ENCODE data around the gene GALNS. TPM values are rescaled to one million over a fixed set of nuclear protein-coding genes. Genes with fewer than 3 reads are reported as not detected.
"Not testable (repeated sequence)": the region's sequence is repeated elsewhere in the genome, so short reads cannot be mapped to it uniquely, and the experiment has no call there.

The GALNS gene
- polyA plus RNA-seq, 4 donors = 18.5 to 28.2 (median 25.7) TPM

GRCh38 chr16:88840600-88841215 is 16.0 kb downstream of the GALNS start:
- DNase-seq (ENCODE audit: low read depth in 4 of 4, low spot score in 2 of 4) = no peak

GRCh38 chr16:88839745-88840599 is 16.8 kb downstream of the GALNS start:
- no peak for DNase-seq (ENCODE audit: low read depth in 4 of 4, low spot score in 2 of 4)

GRCh38 chr16:88839026-88839529 is 17.7 kb downstream of the GALNS start:
- DNase-seq (ENCODE audit: low read depth in 4 of 4, low spot score in 2 of 4) = no peak

GRCh38 chr16:88838566-88838965 is 18.2 kb downstream of the GALNS start:
- DNase-seq (ENCODE audit: low read depth in 4 of 4, low spot score in 2 of 4) = no peak

- no peak for DNase-seq (ENCODE audit: low read depth in 4 of 4, low spot score in 2 of 4)
These were observed 18.9 kb downstream of the GALNS start for GRCh38 chr16:88837806-88838205.

- no peak for DNase-seq (ENCODE audit: low read depth in 4 of 4, low spot score in 2 of 4)
These were observed 20.0 kb downstream of the GALNS start for GRCh38 chr16:88836791-88837190.

GRCh38 chr16:88835818-88836217 is 20.9 kb downstream of the GALNS start:
- no peak for DNase-seq (ENCODE audit: low read depth in 4 of 4, low spot score in 2 of 4)

- DNase-seq (ENCODE audit: low read depth in 4 of 4, low spot score in 2 of 4) = no peak
These were observed 21.4 kb downstream of the GALNS start for GRCh38 chr16:88835383-88835782.

- DNase-seq (ENCODE audit: low read depth in 4 of 4, low spot score in 2 of 4) = no peak
These were observed 22.1 kb downstream of the GALNS start for GRCh38 chr16:88834670-88835069.

- no peak for DNase-seq (ENCODE audit: low read depth in 4 of 4, low spot score in 2 of 4)
These were observed 23.7 kb downstream of the GALNS start for GRCh38 chr16:88833086-88833485.

GRCh38 chr16:88831838-88832237 is 24.9 kb downstream of the GALNS start:
- DNase-seq (ENCODE audit: low read depth in 4 of 4, low spot score in 2 of 4) = no peak

GRCh38 chr16:88830783-88831182 is 26.0 kb downstream of the GALNS start:
- no peak for DNase-seq (ENCODE audit: low read depth in 4 of 4, low spot score in 2 of 4)

GRCh38 chr16:88830258-88830657 is 26.5 kb downstream of the GALNS start:
- DNase-seq (ENCODE audit: low read depth in 4 of 4, low spot score in 2 of 4) = peak in 2 of 4 donors; percentile 58 to 63

GRCh38 chr16:88828711-88829110 is 28.0 kb downstream of the GALNS start:
- DNase-seq (ENCODE audit: low read depth in 4 of 4, low spot score in 2 of 4) = no peak

GRCh38 chr16:88827727-88828126 is 29.0 kb downstream of the GALNS start:
- no peak for DNase-seq (ENCODE audit: low read depth in 4 of 4, low spot score in 2 of 4)

- DNase-seq (ENCODE audit: low read depth in 4 of 4, low spot score in 2 of 4) = no peak
These were observed 30.5 kb downstream of the GALNS start for GRCh38 chr16:88826070-88826840.

GRCh38 chr16:88825146-88825545 is 31.6 kb downstream of the GALNS start:
- no peak for DNase-seq (ENCODE audit: low read depth in 4 of 4, low spot score in 2 of 4)

- no peak for DNase-seq (ENCODE audit: low read depth in 4 of 4, low spot score in 2 of 4)
These were observed 32.3 kb downstream of the GALNS start for GRCh38 chr16:88824256-88825077.

GRCh38 chr16:88823646-88824045 is 33.1 kb downstream of the GALNS start:
- not testable (repeated sequence) for DNase-seq (ENCODE audit: low read depth in 4 of 4, low spot score in 2 of 4)

Measured in left renal cortex interstitium (tissue), 4 donors.